SK-N-SH (cell line): ENCODE measurements around the gene SPON1. TPM values are rescaled to one million over a fixed set of nuclear protein-coding genes. Genes with fewer than 3 reads are reported as not detected.

Experiments used
- CTCF ChIA-PET: fragments of 300-600, 350-600 bp; formaldehyde crosslinking; extraction: SDS; loops from one replicate; lab custom pipeline; 2021; lab: Yijun Ruan, JAX
- POLR2A ChIA-PET: fragments of 350-600 bp; sonication (Branson Sonifier 250); formaldehyde crosslinking; extraction: SDS; loops from one replicate; lab custom pipeline; 2020; ENCODE audit warnings: antibody characterized with exemption, inconsistent platforms; lab: Yijun Ruan, JAX
- DNase-seq: peaks from one replicate; pipeline ENCODE4 v3.0.0; 2012
- H2AFZ ChIP-seq: fragments of 200-600 bp; sonication (generic); 2 replicates; pipeline ENCODE4 v1.8.1; 2016; ENCODE audit warnings: antibody characterized with exemption, mild to moderate bottlenecking, low read depth
- H3F3A ChIP-seq: fragments of 200-600 bp; sonication (generic); replicated peaks from 2 replicates; pipeline ENCODE3; 2016; ENCODE audit warnings: antibody characterized with exemption, mild to moderate bottlenecking; ENCODE audit not compliant: insufficient read depth
- H3K27ac ChIP-seq, 2 experiments: fragments of 200-500 bp in 1 of 2; fragments of 200-600 bp in 1 of 2; sonication (Bioruptor generic) in 1 of 2; sonication (generic), shearing (Covaris generic) in 1 of 2; 2 replicates each; pipeline versions ENCODE4 v1.5.1 to v1.6.1; 2014 to 2016; ENCODE audit warnings: low read depth in 2 of 2, inconsistent platforms in 1 of 2, low read length in 1 of 2, mild to moderate bottlenecking in 1 of 2, mixed read lengths in 1 of 2
- H3K27me3 ChIP-seq: fragments of 200-600 bp; sonication (generic), shearing (Covaris generic); 2 replicates; pipeline ENCODE4 v1.6.1; 2016; ENCODE audit warnings: mixed run types; ENCODE audit not compliant: insufficient read depth
- H3K36me3 ChIP-seq, 2 experiments: fragments of 200-500 bp in 1 of 2; fragments of 200-600 bp in 1 of 2; sonication (Bioruptor generic) in 1 of 2; sonication (generic) in 1 of 2; replicated peaks in 1 of 2; 2 replicates each; pipeline versions ENCODE3 to v1.5.1; 2014 to 2016; ENCODE audit warnings: low read length in 1 of 2, mild to moderate bottlenecking in 1 of 2; ENCODE audit not compliant: insufficient read depth in 2 of 2, control insufficient read depth in 1 of 2
- H3K4me1 ChIP-seq, 2 experiments: fragments of 200-500 bp in 1 of 2; fragments of 200-600 bp in 1 of 2; sonication (Bioruptor generic) in 1 of 2; sonication (generic), shearing (Covaris generic) in 1 of 2; 2 replicates each; pipeline versions ENCODE4 v1.5.1 to v1.6.1; 2014 to 2016; ENCODE audit warnings: low read depth in 1 of 2, low read length in 1 of 2, mixed run types in 1 of 2; ENCODE audit not compliant: insufficient read depth in 2 of 2, control insufficient read depth in 1 of 2
- H3K4me2 ChIP-seq: fragments of 200-600 bp; sonication (generic), shearing (Covaris generic); 2 replicates; pipeline ENCODE4 v1.6.1; 2017; ENCODE audit warnings: mixed run types
- H3K4me3 ChIP-seq, 2 experiments: fragments of 200-500 bp in 1 of 2; fragments of 200-600 bp in 1 of 2; sonication (Bioruptor generic) in 1 of 2; sonication (generic), shearing (Covaris generic) in 1 of 2; 2 replicates each; pipeline versions ENCODE4 v1.5.1 to v1.8.1; 2014 to 2016; ENCODE audit warnings: low read depth in 2 of 2, inconsistent platforms in 1 of 2, low read length in 1 of 2, mild to moderate bottlenecking in 1 of 2, mixed read lengths in 1 of 2, moderate library complexity in 1 of 2
- H3K79me2 ChIP-seq: fragments of 200-600 bp; sonication (generic); 2 replicates; pipeline ENCODE4 v1.8.1; 2017; ENCODE audit warnings: mild to moderate bottlenecking; ENCODE audit not compliant: insufficient read depth
- H3K9ac ChIP-seq: fragments of 200-600 bp; sonication (generic); 2 replicates; pipeline ENCODE4 v1.6.1; 2017; ENCODE audit warnings: mixed run types
- H3K9me2 ChIP-seq: fragments of 200-600 bp; sonication (generic); 2 replicates; pipeline ENCODE4 v1.6.1; 2017; ENCODE audit warnings: mixed run types
- H3K9me3 ChIP-seq: fragments of 200-600 bp; sonication (generic); 2 replicates; pipeline ENCODE4 v1.6.1; 2017; ENCODE audit warnings: mixed run types, mild to moderate bottlenecking, moderate library complexity
- H4K20me1 ChIP-seq: fragments of 200-600 bp; sonication (generic); 2 replicates; pipeline ENCODE4 v1.6.1; 2017; ENCODE audit warnings: mild to moderate bottlenecking, mixed run types; ENCODE audit not compliant: insufficient read depth
- CTCF ChIP-seq: fragments of 200-600 bp; sonication (generic); IDR thresholded peaks from 2 replicates; pipeline ENCODE4 v1.6.1; 2017; ENCODE audit warnings: antibody characterized with exemption, mild to moderate bottlenecking, moderate library complexity
- ELF1 ChIP-seq: IDR thresholded peaks from 2 replicates; pipeline ENCODE4 v1.4.0; 2012
- EZH2phosphoT487 ChIP-seq: fragments of 200-600 bp; sonication (generic); IDR thresholded peaks from 2 replicates; pipeline ENCODE4 v1.6.1; 2017; ENCODE audit warnings: low read depth, mixed run types, mild to moderate bottlenecking, antibody characterized with exemption, moderate library complexity, borderline replicate concordance
- FOSL2 ChIP-seq: IDR thresholded peaks from 2 replicates; pipeline ENCODE4 v1.4.0; 2012; ENCODE audit warnings: low read depth, mild to moderate bottlenecking, moderate library complexity, borderline replicate concordance
- GABPA ChIP-seq: IDR thresholded peaks from 2 replicates; pipeline ENCODE4 v1.4.0; 2012; ENCODE audit warnings: low read depth, mild to moderate bottlenecking
- IRF3 ChIP-seq: fragments of 150-350 bp; IDR thresholded peaks from 2 replicates; pipeline ENCODE4 v1.6.1; 2016; ENCODE audit warnings: mild to moderate bottlenecking, low read depth, low read length
- JUND ChIP-seq: IDR thresholded peaks from 2 replicates; pipeline ENCODE4 v1.4.0; 2012
- MXI1 ChIP-seq: IDR thresholded peaks from 2 replicates; pipeline ENCODE4 v1.6.1; 2012; ENCODE audit warnings: mild to moderate bottlenecking, low read depth, low read length, improper control_type of control experiment
- PBX3 ChIP-seq: IDR thresholded peaks from 2 replicates; pipeline ENCODE4; 2012
- POLR2AphosphoS5 ChIP-seq: IDR thresholded peaks from 2 replicates; pipeline ENCODE4 v1.6.1; 2012; ENCODE audit warnings: low read depth, low read length
- RCOR1 ChIP-seq: fragments of 150-350 bp; IDR thresholded peaks from 2 replicates; pipeline ENCODE4 v1.6.1; 2017; ENCODE audit warnings: antibody characterized with exemption, low read length
- REST ChIP-seq: IDR thresholded peaks from 2 replicates; pipeline ENCODE4 v1.6.1; 2012; ENCODE audit warnings: mild to moderate bottlenecking, low read depth, low read length, moderate library complexity
- SMC3 ChIP-seq: IDR thresholded peaks from 2 replicates; pipeline ENCODE4 v1.6.1; 2012; ENCODE audit warnings: low read depth, low read length, improper control_type of control experiment
- TEAD4 ChIP-seq: IDR thresholded peaks from 2 replicates; pipeline ENCODE4 v1.4.0; 2012; ENCODE audit warnings: mild to moderate bottlenecking, borderline replicate concordance; ENCODE audit not compliant: insufficient read depth
- ZBTB33 ChIP-seq: IDR thresholded peaks from 2 replicates; pipeline ENCODE4 v1.4.0; 2012; ENCODE audit warnings: low read depth, borderline replicate concordance
- WGBS: methylation state at CpG from one replicate; pipeline ENCODE4 v1.1.6; 2017; ENCODE audit warnings: low lambda C conversion rate; 5-methylcytosine and 5-hydroxymethylcytosine counted together
- polyA plus RNA-seq, 3 experiments: library from polyadenylated mRNA; depleted of rRNA; stranded (reverse); fragments of >200 nt; gene quantifications; 2 replicates each; pipeline ENCODE4 v1.2.3, GENCODE V29; 2012

Gene SPON1
- polyA plus RNA-seq, 1 of the 3 experiments (the other 2 are of a cell fraction): not detected

- H3K9me2 ChIP-seq: no peaks in the 10 kb centered on the region
- ChIA-PET CTCF (interaction anchor here (1.6 kb wide), 1 partner anchor 10 kb away, joined by 3 read pairs; no protein-coding TSS in a partner anchor), POLR2A (no interaction called here)
- no peaks in the 10 kb centered on the region for H3K9me3 ChIP-seq
- no peak overlapping the region for H3K9ac ChIP-seq
- no peak overlapping the region for H3K4me3 ChIP-seq
- WGBS: 12% methylated on average over 5 of the region's 5 CpGs
- H4K20me1 ChIP-seq: no peaks in the 10 kb centered on the region
- peaks cover 0 to 3% of the 10 kb centered on the region in 2 experiments; a peak in 1 of 4 replicates for H3K4me1 ChIP-seq
- H3K4me2 ChIP-seq: no peak overlapping the region
- no peak overlapping the region for H3K27ac ChIP-seq
- no peak for DNase-seq
- no peak for TF ChIP-seq TEAD4
- TF ChIP-seq ZBTB33: no peak
- no peak for TF ChIP-seq REST
- TF ChIP-seq SMC3: no peak
- TF ChIP-seq, all 33 proteins: peak for 0
- H2AFZ ChIP-seq: no peak overlapping the region
- no peaks in the 10 kb centered on the region for H3K27me3 ChIP-seq
- no peaks in the 10 kb centered on the region for H3K36me3 ChIP-seq
- H3K79me2 ChIP-seq: no peaks in the 10 kb centered on the region
- no peaks in the 10 kb centered on the region for H3F3A ChIP-seq
Observed at GRCh38 chr11:14223636-14224288, 261.2 kb downstream of the SPON1 start.

- Histone ChIP-seq H3K27ac (no peak overlapping the region), H3K9me2 (no peaks in the 10 kb centered on the region), H3K4me1 (peaks cover 0 to 3% of the 10 kb centered on the region in 2 experiments; a peak in 1 of 4 replicates), H3K4me2 (no peak overlapping the region), H3K79me2 (no peaks in the 10 kb centered on the region), H2AFZ (no peak overlapping the region), H3K9ac (no peak overlapping the region), H3K9me3 (no peaks in the 10 kb centered on the region), H3K27me3 (no peaks in the 10 kb centered on the region; the same call in 1 of the 2 replicates), H3K4me3 (no peak overlapping the region), H4K20me1 (no peaks in the 10 kb centered on the region), H3K36me3 (no peaks in the 10 kb centered on the region), H3F3A (no peaks in the 10 kb centered on the region)
- WGBS: 25% methylated on average over 2 of the region's 2 CpGs
- CTCF ChIA-PET: interaction anchor here (1.6 kb wide), 1 partner anchor 9 kb away, joined by 3 read pairs; no protein-coding TSS in a partner anchor
- no peak for TF ChIP-seq SMC3
- TF ChIP-seq RCOR1: no peak
- no peak for TF ChIP-seq CTCF
- TF ChIP-seq ELF1: no peak
- no peak for TF ChIP-seq POLR2AphosphoS5
- TF ChIP-seq EZH2phosphoT487: no peak
- TF ChIP-seq MXI1: no peak
- TF ChIP-seq TEAD4: no peak
- TF ChIP-seq IRF3: no peak
- no peak for TF ChIP-seq JUND
- TF ChIP-seq PBX3: no peak
- TF ChIP-seq GABPA: no peak
- no peak for TF ChIP-seq FOSL2
- POLR2A ChIA-PET: no interaction called here
- no peak for DNase-seq
Observed at GRCh38 chr11:14224395-14224794, 261.9 kb downstream of the SPON1 start.
